ENCODE data around the gene PNCK.
"Not testable (repeated sequence)": the region's sequence is repeated elsewhere in the genome, so short reads cannot be mapped to it uniquely, and the experiment has no call there.

Gene PNCK

GRCh38 chrX:153696100-153696499, 22.5 kb upstream of the PNCK start:
- no peak for TF ChIP-seq CTCF (IDR thresholded peaks at IDR 0.05; ENCODE audit: low read depth, low read length)

GRCh38 chrX:153694687-153695270, 21.2 kb upstream of the PNCK start:
- H3K4me3 ChIP-seq (ENCODE audit: low read depth, low read length): no peak overlapping the region
- no peak for TF ChIP-seq CTCF (IDR thresholded peaks at IDR 0.05; ENCODE audit: low read depth, low read length)

More at GRCh38 chrX:153696100-153696499, 22.5 kb upstream of the PNCK start:
- no peak overlapping the region for H3K4me3 ChIP-seq (ENCODE audit: low read depth, low read length)

GRCh38 chrX:153694256-153694655, 20.6 kb upstream of the PNCK start:
- not testable (repeated sequence) for H3K4me3 ChIP-seq (ENCODE audit: low read depth, low read length)

GRCh38 chrX:153693216-153694086, 19.8 kb upstream of the PNCK start:
- H3K4me3 ChIP-seq (ENCODE audit: low read depth, low read length): no peak overlapping the region
- no peak for TF ChIP-seq CTCF (IDR thresholded peaks at IDR 0.05; ENCODE audit: low read depth, low read length)

GRCh38 chrX:153692611-153693156, 19.1 kb upstream of the PNCK start:
- no peak overlapping the region for H3K4me3 ChIP-seq (ENCODE audit: low read depth, low read length)
- TF ChIP-seq CTCF (IDR thresholded peaks at IDR 0.05; ENCODE audit: low read depth, low read length): no peak

GRCh38 chrX:153692003-153692402, 18.4 kb upstream of the PNCK start:
- no peak for TF ChIP-seq CTCF (IDR thresholded peaks at IDR 0.05; ENCODE audit: low read depth, low read length)

GRCh38 chrX:153691032-153691827, 17.6 kb upstream of the PNCK start:
- H3K4me3 ChIP-seq (ENCODE audit: low read depth, low read length): not testable (repeated sequence)

More at GRCh38 chrX:153692003-153692402, 18.4 kb upstream of the PNCK start:
- H3K4me3 ChIP-seq (ENCODE audit: low read depth, low read length): no peak overlapping the region

GRCh38 chrX:153690466-153690865, 16.9 kb upstream of the PNCK start:
- H3K4me3 ChIP-seq (ENCODE audit: low read depth, low read length): no peak overlapping the region
- no peak for TF ChIP-seq CTCF (IDR thresholded peaks at IDR 0.05; ENCODE audit: low read depth, low read length)

Measured in WI38 (cell line).